Uterus (tissue), 2 donors: ENCODE data around the gene FAM177B.

Experiments
- POLR2A ChIP-seq, 2 donors: fragments of 450-650 bp; IDR thresholded peaks; one replicate each; pipeline ENCODE4 v1.6.1; 2016; ENCODE audit warnings: antibody characterized with exemption in 2 of 2, mild to moderate bottlenecking in 1 of 2, moderate library complexity in 1 of 2
- TF ChIP-seq, protein P1 (sequence below), 4 experiments: fragments of 200-600 bp in 2 of 4; fragments of 450-650 bp in 2 of 4; sonication (generic) in 2 of 4; IDR thresholded peaks; one replicate each; pipeline ENCODE4 v1.5.1; 2016 to 2019; ENCODE audit warnings: antibody characterized with exemption in 4 of 4, mild to moderate bottlenecking in 2 of 4, moderate library complexity in 1 of 4

DNA sequence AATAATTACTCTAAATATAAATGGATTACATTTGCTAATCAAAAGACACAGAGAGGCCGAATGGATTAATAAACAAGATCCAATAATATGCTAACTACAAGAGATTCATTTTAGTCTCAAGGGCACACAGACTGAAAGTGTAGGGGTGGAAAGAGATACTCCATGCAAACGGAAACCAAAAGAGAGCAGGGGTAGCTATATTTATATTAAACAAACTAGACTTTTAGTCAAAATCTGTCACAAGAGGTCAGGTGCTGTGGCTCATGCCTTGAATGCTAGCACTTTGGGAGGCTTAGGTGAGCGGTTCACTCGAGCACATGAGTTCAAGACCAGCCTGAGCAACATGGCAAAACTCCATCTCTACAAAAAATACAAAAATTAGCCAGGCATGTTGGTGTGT lies 44.2 kb downstream of the FAM177B start:
- TF ChIP-seq, protein P1, sequence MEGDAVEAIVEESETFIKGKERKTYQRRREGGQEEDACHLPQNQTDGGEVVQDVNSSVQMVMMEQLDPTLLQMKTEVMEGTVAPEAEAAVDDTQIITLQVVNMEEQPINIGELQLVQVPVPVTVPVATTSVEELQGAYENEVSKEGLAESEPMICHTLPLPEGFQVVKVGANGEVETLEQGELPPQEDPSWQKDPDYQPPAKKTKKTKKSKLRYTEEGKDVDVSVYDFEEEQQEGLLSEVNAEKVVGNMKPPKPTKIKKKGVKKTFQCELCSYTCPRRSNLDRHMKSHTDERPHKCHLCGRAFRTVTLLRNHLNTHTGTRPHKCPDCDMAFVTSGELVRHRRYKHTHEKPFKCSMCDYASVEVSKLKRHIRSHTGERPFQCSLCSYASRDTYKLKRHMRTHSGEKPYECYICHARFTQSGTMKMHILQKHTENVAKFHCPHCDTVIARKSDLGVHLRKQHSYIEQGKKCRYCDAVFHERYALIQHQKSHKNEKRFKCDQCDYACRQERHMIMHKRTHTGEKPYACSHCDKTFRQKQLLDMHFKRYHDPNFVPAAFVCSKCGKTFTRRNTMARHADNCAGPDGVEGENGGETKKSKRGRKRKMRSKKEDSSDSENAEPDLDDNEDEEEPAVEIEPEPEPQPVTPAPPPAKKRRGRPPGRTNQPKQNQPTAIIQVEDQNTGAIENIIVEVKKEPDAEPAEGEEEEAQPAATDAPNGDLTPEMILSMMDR (IDR thresholded peaks at IDR 0.05) = no peak
- no peak for TF ChIP-seq POLR2A (IDR thresholded peaks at IDR 0.05)
